ENCODE measurements around the gene PISD.

Gene PISD

GRCh38 chr22:31625661-31626426 is 36.2 kb downstream of the PISD start:
- no peak for DNase-seq (ENCODE audit: low read depth)

- no peak for DNase-seq (ENCODE audit: low read depth)
These were observed 36.8 kb downstream of the PISD start for GRCh38 chr22:31625257-31625640.

GRCh38 chr22:31623592-31624304 is 38.3 kb downstream of the PISD start:
- DNase-seq (ENCODE audit: low read depth): no peak

- DNase-seq (ENCODE audit: low read depth): no peak
These were observed 39.0 kb downstream of the PISD start for GRCh38 chr22:31622980-31623379.

- DNase-seq (ENCODE audit: low read depth): no peak
These were observed 40.4 kb downstream of the PISD start for GRCh38 chr22:31621507-31622124.

GRCh38 chr22:31620756-31621480 is 41.1 kb downstream of the PISD start:
- DNase-seq (ENCODE audit: low read depth): no peak

- DNase-seq (ENCODE audit: low read depth): no peak
These were observed 42.3 kb downstream of the PISD start for GRCh38 chr22:31619611-31620300.

- DNase-seq (ENCODE audit: low read depth): no peak
These were observed 43.4 kb downstream of the PISD start for GRCh38 chr22:31618471-31619176.

GRCh38 chr22:31618057-31618456 is 44.0 kb downstream of the PISD start:
- no peak for DNase-seq (ENCODE audit: low read depth)

- no peak for DNase-seq (ENCODE audit: low read depth)
These were observed 45.6 kb downstream of the PISD start for GRCh38 chr22:31616315-31616980.

GRCh38 chr22:31615940-31616314 is 46.1 kb downstream of the PISD start:
- DNase-seq (ENCODE audit: low read depth): no peak

- no peak for DNase-seq (ENCODE audit: low read depth)
These were observed 46.5 kb downstream of the PISD start for GRCh38 chr22:31615491-31615860.

- DNase-seq (ENCODE audit: low read depth): no peak
These were observed 47.1 kb downstream of the PISD start for GRCh38 chr22:31614781-31615490.

- DNase-seq (ENCODE audit: low read depth): no peak
These were observed 48.1 kb downstream of the PISD start for GRCh38 chr22:31613904-31614296.

- DNase-seq (ENCODE audit: low read depth): no peak
These were observed 48.6 kb downstream of the PISD start for GRCh38 chr22:31613286-31613903.

- DNase-seq (ENCODE audit: low read depth): no peak
These were observed 49.1 kb downstream of the PISD start for GRCh38 chr22:31612891-31613285.

GRCh38 chr22:31611061-31611760 is 50.8 kb downstream of the PISD start:
- DNase-seq (ENCODE audit: low read depth): no peak

- DNase-seq (ENCODE audit: low read depth): no peak
These were observed 51.4 kb downstream of the PISD start for GRCh38 chr22:31610611-31611010.

GRCh38 chr22:31609716-31610115 is 52.3 kb downstream of the PISD start:
- DNase-seq (ENCODE audit: low read depth): no peak

Data from stimulated activated CD8-positive, alpha-beta memory T cell treated with anti-CD3 and anti-CD28 coated beads, Interleukin-12 subunit alpha, Interleukin-12 subunit beta, amount 100 ng/mL, for 1 hour (primary cell).